GM23338 (cell line): Measurements from ENCODE around the gene SCN4A. TPM values are rescaled to one million over a fixed set of nuclear protein-coding genes. Genes with fewer than 3 reads are reported as not detected.

Experiments used
- ATAC-seq: fragments of 200-7000 bp; cut with Tn5 transposase; 3 replicates; pipeline ENCODE4 v1.9.1; 2020
- DNase-seq: peaks from one replicate; pipeline ENCODE4 v3.0.0-alpha.2; 2015; ENCODE audit warnings: low spot score
- H2AFZ ChIP-seq: fragments of 200-600 bp; sonication (generic); 2 replicates; pipeline ENCODE4 v1.8.0; 2016; ENCODE audit warnings: antibody characterized with exemption, mild to moderate bottlenecking, moderate library complexity
- H3F3A ChIP-seq: fragments of 200-600 bp; sonication (generic); replicated peaks from 2 replicates; pipeline ENCODE4 v1.8.0; 2017; ENCODE audit warnings: antibody characterized with exemption, mixed run types, low read depth
- H3K27ac ChIP-seq: fragments of 200-600 bp; sonication (generic); 2 replicates; pipeline ENCODE4 v1.6.1; 2016; ENCODE audit warnings: low read depth
- H3K27me3 ChIP-seq: fragments of 200-600 bp; sonication (generic); 2 replicates; pipeline ENCODE4 v1.8.0; 2016; ENCODE audit warnings: mild to moderate bottlenecking, mixed run types, moderate library complexity; ENCODE audit not compliant: insufficient read depth
- H3K36me3 ChIP-seq: fragments of 200-600 bp; sonication (generic); 2 replicates; pipeline ENCODE4 v1.8.0; 2016; ENCODE audit warnings: mild to moderate bottlenecking; ENCODE audit not compliant: insufficient read depth
- H3K4me1 ChIP-seq: fragments of 200-600 bp; sonication (generic); 2 replicates; pipeline ENCODE4 v1.8.0; 2016; ENCODE audit warnings: mild to moderate bottlenecking, moderate library complexity; ENCODE audit not compliant: insufficient read depth
- H3K4me2 ChIP-seq: fragments of 200-600 bp; sonication (generic); 2 replicates; pipeline ENCODE4 v1.7.1; 2017; ENCODE audit warnings: mixed run types
- H3K4me3 ChIP-seq: fragments of 200-600 bp; sonication (generic); 2 replicates; pipeline ENCODE4 v1.6.1; 2016; ENCODE audit warnings: mixed run types
- H3K79me2 ChIP-seq: fragments of 200-600 bp; sonication (generic); replicated peaks from 2 replicates; pipeline ENCODE4 v1.8.0; 2017; ENCODE audit warnings: mild to moderate bottlenecking; ENCODE audit not compliant: insufficient read depth
- H3K9me2 ChIP-seq: fragments of 200-600 bp; sonication (generic); 2 replicates; pipeline ENCODE4 v1.8.0; 2017; ENCODE audit not compliant: insufficient read depth
- H4K20me1 ChIP-seq: fragments of 200-600 bp; sonication (generic); replicated peaks from 2 replicates; pipeline ENCODE4 v1.8.0; 2017; ENCODE audit warnings: mild to moderate bottlenecking; ENCODE audit not compliant: insufficient read depth
- H3K27ac Mint-ChIP-seq: 2 replicates; pipeline ENCODE4 v1.8.0; 2020; ENCODE audit warnings: inconsistent platforms, mild to moderate bottlenecking, moderate library complexity, mixed read lengths
- H3K27me3 Mint-ChIP-seq: 3 replicates; pipeline ENCODE4 v1.8.0; 2022; ENCODE audit warnings: low read depth, mild to moderate bottlenecking, moderate library complexity, mixed read lengths, inconsistent platforms; ENCODE audit not compliant: insufficient read depth, poor library complexity
- H3K36me3 Mint-ChIP-seq: 3 replicates; pipeline ENCODE4 v1.8.0; 2021; ENCODE audit warnings: low read depth, mild to moderate bottlenecking, inconsistent platforms, moderate library complexity, mixed read lengths
- H3K4me1 Mint-ChIP-seq: 3 replicates; pipeline ENCODE4 v1.8.0; 2020; ENCODE audit warnings: mild to moderate bottlenecking, inconsistent platforms, mixed read lengths
- H3K4me3 Mint-ChIP-seq: 3 replicates; pipeline ENCODE4 v1.8.0; 2021; ENCODE audit warnings: moderate library complexity, mild to moderate bottlenecking, inconsistent platforms, mixed read lengths
- H3K9me3 Mint-ChIP-seq: 3 replicates; pipeline ENCODE4 v1.8.0; 2020; ENCODE audit warnings: moderate library complexity, mild to moderate bottlenecking, inconsistent platforms, mixed read lengths
- CREB1 ChIP-seq: fragments of 250-450 bp; sonication (Bioruptor Pico); IDR thresholded peaks from 2 replicates; pipeline ENCODE4 v1.5.0; 2020; ENCODE audit warnings: low read depth, mild to moderate bottlenecking, moderate library complexity
- EZH2 ChIP-seq: fragments of 200-600 bp; sonication (generic); IDR thresholded peaks from one replicate; pipeline ENCODE4 v1.8.0; 2017; ENCODE audit warnings: antibody characterized with exemption, mild to moderate bottlenecking, low read depth; ENCODE audit not compliant: unreplicated experiment
- EZH2phosphoT487 ChIP-seq: fragments of 200-600 bp; sonication (generic); IDR thresholded peaks from one replicate; pipeline ENCODE4 v1.8.1; 2018; ENCODE audit warnings: antibody characterized with exemption; ENCODE audit not compliant: unreplicated experiment
- JUNB ChIP-seq: IDR thresholded peaks from one replicate; pipeline ENCODE4 v1.6.1; 2016; ENCODE audit warnings: antibody characterized with exemption; ENCODE audit not compliant: unreplicated experiment
- NANOG ChIP-seq: IDR thresholded peaks from 2 replicates; pipeline ENCODE4 v1.6.1; 2016; ENCODE audit warnings: antibody characterized with exemption, borderline replicate concordance
- POLR2AphosphoS5 ChIP-seq: IDR thresholded peaks from 2 replicates; pipeline ENCODE4 v1.6.1; 2016; ENCODE audit warnings: antibody characterized with exemption, low read depth
- STAT1 ChIP-seq: IDR thresholded peaks from one replicate; pipeline ENCODE4 v1.6.1; 2016; ENCODE audit warnings: antibody characterized with exemption; ENCODE audit not compliant: unreplicated experiment
- ZNF114 ChIP-seq: fragments of 250-450 bp; sonication (Bioruptor Pico); IDR thresholded peaks from 2 replicates; pipeline ENCODE4 v1.5.0; 2020; ENCODE audit warnings: mild to moderate bottlenecking, moderate library complexity
- ZNF331 ChIP-seq: fragments of 250-450 bp; sonication (Bioruptor Pico); IDR thresholded peaks from 2 replicates; pipeline ENCODE4 v1.5.0; 2020; ENCODE audit warnings: low read depth, mild to moderate bottlenecking, moderate library complexity
- polyA plus RNA-seq: library from polyadenylated mRNA; unstranded; fragments of >200 nt; fragmentation: Nextera tagmentation; extraction: Ambion mirVana; gene quantifications from 2 replicates; pipeline ENCODE4 v1.2.1, GENCODE V29; 2016
- total RNA-seq: library from RNA; depleted of rRNA; stranded (reverse); fragments of >200 nt; shearing (Covaris generic); gene quantifications from 2 replicates; pipeline ENCODE4 v1.2.3, GENCODE V29; 2014
- TF ChIP-seq, protein P1 (sequence below): IDR thresholded peaks from one replicate; pipeline ENCODE4 v1.6.1; 2018; ENCODE audit warnings: antibody characterized with exemption; ENCODE audit not compliant: unreplicated experiment
- TF ChIP-seq, protein P2 (sequence below): IDR thresholded peaks from 2 replicates; pipeline ENCODE4 v1.6.1; 2016; ENCODE audit warnings: antibody characterized with exemption
- TF ChIP-seq, protein P3 (sequence below), 2 experiments: fragments of 200-600 bp in 1 of 2; sonication (generic) in 1 of 2; conservative IDR thresholded peaks; 2 replicates each; pipeline versions ENCODE4 v1.5.1 to v1.6.1; 2016 to 2017; ENCODE audit warnings: antibody characterized with exemption in 2 of 2, low read depth in 2 of 2, mild to moderate bottlenecking in 2 of 2, moderate library complexity in 1 of 2
- TF ChIP-seq, protein P4 (sequence below): fragments of 250-450 bp; sonication (Bioruptor Pico); IDR thresholded peaks from 2 replicates; pipeline ENCODE4 v1.5.0; 2020; ENCODE audit warnings: mild to moderate bottlenecking, moderate library complexity

The SCN4A gene
- total and polyA plus RNA-seq, 2 experiments from 2014 or later: 2.3 to 7.9 TPM

DNA sequence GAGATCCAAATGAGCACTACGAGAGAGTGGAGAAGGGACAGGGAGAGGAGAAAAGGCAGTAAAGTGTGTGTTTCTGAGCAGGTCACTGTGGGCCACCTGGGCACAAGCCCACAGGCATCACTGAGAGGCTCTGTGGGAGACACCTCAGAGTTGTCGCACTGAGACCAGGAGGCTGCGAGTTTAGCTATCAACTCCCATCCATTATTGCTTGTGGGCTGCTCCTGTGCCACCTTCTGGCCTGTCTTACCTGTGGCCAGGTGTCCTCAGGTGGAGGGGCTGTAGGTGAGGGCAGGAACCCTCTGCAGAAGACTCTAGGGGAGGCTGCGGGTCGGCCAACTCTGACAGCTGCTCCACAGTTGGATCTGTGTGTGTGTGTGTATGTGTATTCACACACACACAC, 22.9 kb upstream of the SCN4A start:
- Mint-ChIP-seq H3K27me3 (peaks cover 24% of the 10 kb centered on the region), H3K4me3 (no peak overlapping the region; the same call in 2 of the 3 replicates)

More for the DNA sequence above, 22.9 kb upstream of the SCN4A start:
- Histone ChIP-seq H3K9me2 (no peaks in the 10 kb centered on the region), H3K36me3 (no peaks in the 10 kb centered on the region), H3K79me2 (no peaks in the 10 kb centered on the region), H2AFZ (no peak overlapping the region), H4K20me1 (no peaks in the 10 kb centered on the region), H3K4me2 (no peak overlapping the region), H3K27ac (no peak overlapping the region), H3K4me3 (no peak overlapping the region), H3F3A (no peaks in the 10 kb centered on the region), H3K27me3 (peaks cover 22% of the 10 kb centered on the region), H3K4me1 (peaks cover 10% of the 10 kb centered on the region)
- no peak for ATAC-seq
- TF ChIP-seq NANOG (no peak), POLR2AphosphoS5 (no peak), JUNB (no peak), ZNF331 (CRISPR knock-in tag) (no peak), CREB1 (CRISPR knock-in tag) (no peak), EZH2 (no peak), ZNF114 (CRISPR knock-in tag) (no peak), STAT1 (no peak), EZH2phosphoT487 (no peak)
- TF ChIP-seq, protein P1, sequence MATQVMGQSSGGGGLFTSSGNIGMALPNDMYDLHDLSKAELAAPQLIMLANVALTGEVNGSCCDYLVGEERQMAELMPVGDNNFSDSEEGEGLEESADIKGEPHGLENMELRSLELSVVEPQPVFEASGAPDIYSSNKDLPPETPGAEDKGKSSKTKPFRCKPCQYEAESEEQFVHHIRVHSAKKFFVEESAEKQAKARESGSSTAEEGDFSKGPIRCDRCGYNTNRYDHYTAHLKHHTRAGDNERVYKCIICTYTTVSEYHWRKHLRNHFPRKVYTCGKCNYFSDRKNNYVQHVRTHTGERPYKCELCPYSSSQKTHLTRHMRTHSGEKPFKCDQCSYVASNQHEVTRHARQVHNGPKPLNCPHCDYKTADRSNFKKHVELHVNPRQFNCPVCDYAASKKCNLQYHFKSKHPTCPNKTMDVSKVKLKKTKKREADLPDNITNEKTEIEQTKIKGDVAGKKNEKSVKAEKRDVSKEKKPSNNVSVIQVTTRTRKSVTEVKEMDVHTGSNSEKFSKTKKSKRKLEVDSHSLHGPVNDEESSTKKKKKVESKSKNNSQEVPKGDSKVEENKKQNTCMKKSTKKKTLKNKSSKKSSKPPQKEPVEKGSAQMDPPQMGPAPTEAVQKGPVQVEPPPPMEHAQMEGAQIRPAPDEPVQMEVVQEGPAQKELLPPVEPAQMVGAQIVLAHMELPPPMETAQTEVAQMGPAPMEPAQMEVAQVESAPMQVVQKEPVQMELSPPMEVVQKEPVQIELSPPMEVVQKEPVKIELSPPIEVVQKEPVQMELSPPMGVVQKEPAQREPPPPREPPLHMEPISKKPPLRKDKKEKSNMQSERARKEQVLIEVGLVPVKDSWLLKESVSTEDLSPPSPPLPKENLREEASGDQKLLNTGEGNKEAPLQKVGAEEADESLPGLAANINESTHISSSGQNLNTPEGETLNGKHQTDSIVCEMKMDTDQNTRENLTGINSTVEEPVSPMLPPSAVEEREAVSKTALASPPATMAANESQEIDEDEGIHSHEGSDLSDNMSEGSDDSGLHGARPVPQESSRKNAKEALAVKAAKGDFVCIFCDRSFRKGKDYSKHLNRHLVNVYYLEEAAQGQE: no peak
- TF ChIP-seq, protein P2, sequence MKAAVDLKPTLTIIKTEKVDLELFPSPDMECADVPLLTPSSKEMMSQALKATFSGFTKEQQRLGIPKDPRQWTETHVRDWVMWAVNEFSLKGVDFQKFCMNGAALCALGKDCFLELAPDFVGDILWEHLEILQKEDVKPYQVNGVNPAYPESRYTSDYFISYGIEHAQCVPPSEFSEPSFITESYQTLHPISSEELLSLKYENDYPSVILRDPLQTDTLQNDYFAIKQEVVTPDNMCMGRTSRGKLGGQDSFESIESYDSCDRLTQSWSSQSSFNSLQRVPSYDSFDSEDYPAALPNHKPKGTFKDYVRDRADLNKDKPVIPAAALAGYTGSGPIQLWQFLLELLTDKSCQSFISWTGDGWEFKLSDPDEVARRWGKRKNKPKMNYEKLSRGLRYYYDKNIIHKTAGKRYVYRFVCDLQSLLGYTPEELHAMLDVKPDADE: no peak
- TF ChIP-seq, protein P3, sequence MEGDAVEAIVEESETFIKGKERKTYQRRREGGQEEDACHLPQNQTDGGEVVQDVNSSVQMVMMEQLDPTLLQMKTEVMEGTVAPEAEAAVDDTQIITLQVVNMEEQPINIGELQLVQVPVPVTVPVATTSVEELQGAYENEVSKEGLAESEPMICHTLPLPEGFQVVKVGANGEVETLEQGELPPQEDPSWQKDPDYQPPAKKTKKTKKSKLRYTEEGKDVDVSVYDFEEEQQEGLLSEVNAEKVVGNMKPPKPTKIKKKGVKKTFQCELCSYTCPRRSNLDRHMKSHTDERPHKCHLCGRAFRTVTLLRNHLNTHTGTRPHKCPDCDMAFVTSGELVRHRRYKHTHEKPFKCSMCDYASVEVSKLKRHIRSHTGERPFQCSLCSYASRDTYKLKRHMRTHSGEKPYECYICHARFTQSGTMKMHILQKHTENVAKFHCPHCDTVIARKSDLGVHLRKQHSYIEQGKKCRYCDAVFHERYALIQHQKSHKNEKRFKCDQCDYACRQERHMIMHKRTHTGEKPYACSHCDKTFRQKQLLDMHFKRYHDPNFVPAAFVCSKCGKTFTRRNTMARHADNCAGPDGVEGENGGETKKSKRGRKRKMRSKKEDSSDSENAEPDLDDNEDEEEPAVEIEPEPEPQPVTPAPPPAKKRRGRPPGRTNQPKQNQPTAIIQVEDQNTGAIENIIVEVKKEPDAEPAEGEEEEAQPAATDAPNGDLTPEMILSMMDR (conservative IDR thresholded peaks at IDR 0.05; ENCODE audit: low read depth in 2 of 2): no peak
- TF ChIP-seq, protein P4, sequence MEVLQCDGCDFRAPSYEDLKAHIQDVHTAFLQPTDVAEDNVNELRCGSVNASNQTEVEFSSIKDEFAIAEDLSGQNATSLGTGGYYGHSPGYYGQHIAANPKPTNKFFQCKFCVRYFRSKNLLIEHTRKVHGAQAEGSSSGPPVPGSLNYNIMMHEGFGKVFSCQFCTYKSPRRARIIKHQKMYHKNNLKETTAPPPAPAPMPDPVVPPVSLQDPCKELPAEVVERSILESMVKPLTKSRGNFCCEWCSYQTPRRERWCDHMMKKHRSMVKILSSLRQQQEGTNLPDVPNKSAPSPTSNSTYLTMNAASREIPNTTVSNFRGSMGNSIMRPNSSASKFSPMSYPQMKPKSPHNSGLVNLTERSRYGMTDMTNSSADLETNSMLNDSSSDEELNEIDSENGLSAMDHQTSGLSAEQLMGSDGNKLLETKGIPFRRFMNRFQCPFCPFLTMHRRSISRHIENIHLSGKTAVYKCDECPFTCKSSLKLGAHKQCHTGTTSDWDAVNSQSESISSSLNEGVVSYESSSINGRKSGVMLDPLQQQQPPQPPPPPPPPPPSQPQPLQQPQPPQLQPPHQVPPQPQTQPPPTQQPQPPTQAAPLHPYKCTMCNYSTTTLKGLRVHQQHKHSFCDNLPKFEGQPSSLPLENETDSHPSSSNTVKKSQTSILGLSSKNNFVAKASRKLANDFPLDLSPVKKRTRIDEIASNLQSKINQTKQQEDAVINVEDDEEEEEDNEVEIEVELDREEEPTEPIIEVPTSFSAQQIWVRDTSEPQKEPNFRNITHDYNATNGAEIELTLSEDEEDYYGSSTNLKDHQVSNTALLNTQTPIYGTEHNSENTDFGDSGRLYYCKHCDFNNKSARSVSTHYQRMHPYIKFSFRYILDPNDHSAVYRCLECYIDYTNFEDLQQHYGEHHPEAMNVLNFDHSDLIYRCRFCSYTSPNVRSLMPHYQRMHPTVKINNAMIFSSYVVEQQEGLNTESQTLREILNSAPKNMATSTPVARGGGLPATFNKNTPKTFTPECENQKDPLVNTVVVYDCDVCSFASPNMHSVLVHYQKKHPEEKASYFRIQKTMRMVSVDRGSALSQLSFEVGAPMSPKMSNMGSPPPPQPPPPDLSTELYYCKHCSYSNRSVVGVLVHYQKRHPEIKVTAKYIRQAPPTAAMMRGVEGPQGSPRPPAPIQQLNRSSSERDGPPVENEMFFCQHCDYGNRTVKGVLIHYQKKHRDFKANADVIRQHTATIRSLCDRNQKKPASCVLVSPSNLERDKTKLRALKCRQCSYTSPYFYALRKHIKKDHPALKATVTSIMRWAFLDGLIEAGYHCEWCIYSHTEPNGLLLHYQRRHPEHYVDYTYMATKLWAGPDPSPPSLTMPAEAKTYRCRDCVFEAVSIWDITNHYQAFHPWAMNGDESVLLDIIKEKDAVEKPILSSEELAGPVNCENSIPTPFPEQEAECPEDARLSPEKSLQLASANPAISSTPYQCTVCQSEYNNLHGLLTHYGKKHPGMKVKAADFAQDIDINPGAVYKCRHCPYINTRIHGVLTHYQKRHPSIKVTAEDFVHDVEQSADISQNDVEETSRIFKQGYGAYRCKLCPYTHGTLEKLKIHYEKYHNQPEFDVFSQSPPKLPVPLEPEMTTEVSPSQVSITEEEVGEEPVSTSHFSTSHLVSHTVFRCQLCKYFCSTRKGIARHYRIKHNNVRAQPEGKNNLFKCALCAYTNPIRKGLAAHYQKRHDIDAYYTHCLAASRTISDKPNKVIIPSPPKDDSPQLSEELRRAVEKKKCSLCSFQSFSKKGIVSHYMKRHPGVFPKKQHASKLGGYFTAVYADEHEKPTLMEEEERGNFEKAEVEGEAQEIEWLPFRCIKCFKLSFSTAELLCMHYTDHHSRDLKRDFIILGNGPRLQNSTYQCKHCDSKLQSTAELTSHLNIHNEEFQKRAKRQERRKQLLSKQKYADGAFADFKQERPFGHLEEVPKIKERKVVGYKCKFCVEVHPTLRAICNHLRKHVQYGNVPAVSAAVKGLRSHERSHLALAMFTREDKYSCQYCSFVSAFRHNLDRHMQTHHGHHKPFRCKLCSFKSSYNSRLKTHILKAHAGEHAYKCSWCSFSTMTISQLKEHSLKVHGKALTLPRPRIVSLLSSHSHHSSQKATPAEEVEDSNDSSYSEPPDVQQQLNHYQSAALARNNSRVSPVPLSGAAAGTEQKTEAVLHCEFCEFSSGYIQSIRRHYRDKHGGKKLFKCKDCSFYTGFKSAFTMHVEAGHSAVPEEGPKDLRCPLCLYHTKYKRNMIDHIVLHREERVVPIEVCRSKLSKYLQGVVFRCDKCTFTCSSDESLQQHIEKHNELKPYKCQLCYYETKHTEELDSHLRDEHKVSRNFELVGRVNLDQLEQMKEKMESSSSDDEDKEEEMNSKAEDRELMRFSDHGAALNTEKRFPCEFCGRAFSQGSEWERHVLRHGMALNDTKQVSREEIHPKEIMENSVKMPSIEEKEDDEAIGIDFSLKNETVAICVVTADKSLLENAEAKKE: no peak
- Mint-ChIP-seq H3K27ac (no peak overlapping the region), H3K4me1 (peaks cover 21% of the 10 kb centered on the region), H3K9me3 (no peaks in the 10 kb centered on the region; the same call in 2 of the 3 replicates), H3K36me3 (no peaks in the 10 kb centered on the region; the same call in 2 of the 3 replicates)
- no peak for DNase-seq
